Activated T-helper 2 cell treated with anti-CD3 and anti-CD28 coated beads, Interferon-gamma antibody, Interleukin-2, Interleukin-4, amounts not matched to agents 10 μg/mL and 5 μg/mL and 100 μg/mL, durations not matched to agents 14 hours and 24 hours and 36 hours (primary cell): ENCODE data around the gene CLCN7. TPM values are rescaled to one million over a fixed set of nuclear protein-coding genes. Genes with fewer than 3 reads are reported as not detected.

ENCODE experiments used
- DNase-seq: peaks from one replicate; pipeline ENCODE4 v3.0.0; 2021; ENCODE audit warnings: low spot score
- H3K27ac Mint-ChIP-seq: one replicate; pipeline ENCODE4 v1.8.0; 2021; ENCODE audit warnings: mixed read lengths
- H3K27me3 Mint-ChIP-seq: one replicate; pipeline ENCODE4 v1.8.0; 2021; ENCODE audit warnings: low read depth, mixed read lengths
- H3K36me3 Mint-ChIP-seq: one replicate; pipeline ENCODE4 v1.8.0; 2021; ENCODE audit warnings: low read depth, mixed read lengths
- H3K4me1 Mint-ChIP-seq: one replicate; pipeline ENCODE4 v1.8.0; 2021; ENCODE audit warnings: low read depth, mixed read lengths
- H3K4me3 Mint-ChIP-seq: one replicate; pipeline ENCODE4 v1.8.0; 2021; ENCODE audit warnings: low read depth, mild to moderate bottlenecking, moderate library complexity, mixed read lengths
- H3K9me3 Mint-ChIP-seq: one replicate; pipeline ENCODE4 v1.8.0; 2021; ENCODE audit warnings: mixed read lengths
- intact Hi-C: fragments of 100-400 bp; cut with micrococcal nuclease; formaldehyde crosslinking; loops from one replicate; pipeline ENCODE4 v1.15.1; 2023
- total RNA-seq: library from RNA; stranded (reverse); gene quantifications from 2 replicates; pipeline ENCODE4 v1.2.3, GENCODE V29; 2022

Gene CLCN7
- total RNA-seq, 1 donor from 2014 or later = 54.3 TPM

GRCh38 chr16:1438229-1439057, 36.4 kb downstream of the CLCN7 start:
- H3K36me3 Mint-ChIP-seq = no peaks in the 10 kb centered on the region
- intact Hi-C loops = no loop called here
- no peaks in the 10 kb centered on the region for H3K27me3 Mint-ChIP-seq
- no peak for DNase-seq
- H3K4me1 Mint-ChIP-seq = no peaks in the 10 kb centered on the region
- no peak overlapping the region for H3K4me3 Mint-ChIP-seq
- no peak overlapping the region for H3K27ac Mint-ChIP-seq
- H3K9me3 Mint-ChIP-seq = no peaks in the 10 kb centered on the region

DNA sequence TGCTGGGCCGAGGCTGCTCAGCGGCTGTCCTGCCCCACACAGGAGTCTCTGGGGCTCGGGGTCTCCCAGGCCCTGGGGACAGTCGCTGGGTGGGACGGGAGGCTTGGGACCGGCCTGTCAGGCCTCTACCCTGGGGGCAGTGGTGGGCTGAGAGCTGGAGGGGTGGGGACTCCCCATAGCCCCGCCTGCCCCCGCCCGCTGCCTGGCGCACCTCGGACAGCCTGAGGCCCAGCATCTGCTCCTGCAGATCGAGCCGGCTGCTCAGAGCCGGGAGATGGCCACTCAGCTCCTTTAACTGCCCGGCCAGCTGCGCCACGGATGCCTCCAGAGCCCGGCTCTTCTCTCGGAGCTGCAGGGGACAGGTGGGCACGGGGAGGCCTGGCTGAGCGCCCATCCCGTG, 37.2 kb downstream of the CLCN7 start:
- Mint-ChIP-seq H3K36me3 (no peaks in the 10 kb centered on the region), H3K27ac (no peak overlapping the region), H3K9me3 (no peaks in the 10 kb centered on the region), H3K4me3 (no peak overlapping the region), H3K4me1 (no peaks in the 10 kb centered on the region), H3K27me3 (no peaks in the 10 kb centered on the region)
- no peak for DNase-seq
- intact Hi-C loops = no loop called here

DNA sequence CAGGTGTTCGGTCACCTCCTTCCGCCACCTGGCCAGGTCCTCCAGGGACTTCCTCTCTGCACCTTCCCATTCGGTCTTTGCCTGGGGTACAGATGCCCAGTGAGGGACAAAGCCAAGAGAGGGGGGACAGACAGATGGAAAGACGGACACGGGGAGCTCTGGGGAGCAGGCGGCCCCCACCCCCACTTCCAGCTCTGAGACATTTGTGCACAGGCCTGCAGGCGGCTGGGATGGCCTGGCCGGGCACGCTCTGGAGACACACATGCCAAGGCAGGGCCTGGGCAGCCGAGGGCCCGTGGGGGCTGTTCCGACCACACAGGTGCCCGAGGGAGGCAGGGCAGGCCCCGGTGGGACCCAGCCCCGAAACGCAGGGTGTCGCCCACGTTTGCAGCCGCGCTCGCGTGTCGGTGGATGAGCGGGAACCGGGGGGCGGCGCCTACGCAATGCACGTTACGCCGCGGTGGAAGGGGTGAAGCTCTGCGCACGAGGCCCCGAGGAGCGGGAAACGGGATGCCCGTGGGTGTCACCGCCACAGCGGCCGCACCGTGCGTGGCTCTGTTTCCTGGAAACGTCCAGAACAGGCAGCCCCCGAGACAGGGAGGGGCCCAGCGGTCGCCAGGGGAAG, 38.0 kb downstream of the CLCN7 start:
- Mint-ChIP-seq H3K36me3 (no peaks in the 10 kb centered on the region), H3K27ac (no peak overlapping the region), H3K4me1 (no peaks in the 10 kb centered on the region), H3K9me3 (no peaks in the 10 kb centered on the region), H3K27me3 (no peaks in the 10 kb centered on the region), H3K4me3 (no peak overlapping the region)
- intact Hi-C loops = no loop called here
- DNase-seq = no peak

GRCh38 chr16:1435921-1436697, 38.7 kb downstream of the CLCN7 start:
- no peak for DNase-seq
- no peaks in the 10 kb centered on the region for H3K9me3 Mint-ChIP-seq
- no peaks in the 10 kb centered on the region for H3K4me1 Mint-ChIP-seq
- H3K27ac Mint-ChIP-seq = no peak overlapping the region
- no peak overlapping the region for H3K4me3 Mint-ChIP-seq
- intact Hi-C loops = no loop called here
- H3K27me3 Mint-ChIP-seq = no peaks in the 10 kb centered on the region
- no peaks in the 10 kb centered on the region for H3K36me3 Mint-ChIP-seq

GRCh38 chr16:1434644-1435592, 39.9 kb downstream of the CLCN7 start:
- no peaks in the 10 kb centered on the region for H3K4me1 Mint-ChIP-seq
- no peak for DNase-seq
- no peaks in the 10 kb centered on the region for H3K36me3 Mint-ChIP-seq
- no peaks in the 10 kb centered on the region for H3K9me3 Mint-ChIP-seq
- intact Hi-C loops = no loop called here
- H3K27me3 Mint-ChIP-seq = no peaks in the 10 kb centered on the region
- H3K27ac Mint-ChIP-seq = no peak overlapping the region
- H3K4me3 Mint-ChIP-seq = no peak overlapping the region

- intact Hi-C loops = no loop called here
- no peaks in the 10 kb centered on the region for H3K4me1 Mint-ChIP-seq
Measured at GRCh38 chr16:1433756-1434155, 41.1 kb downstream of the CLCN7 start.

GRCh38 chr16:1433263-1433560, 41.6 kb downstream of the CLCN7 start:
- H3K36me3 Mint-ChIP-seq = no peaks in the 10 kb centered on the region
- H3K9me3 Mint-ChIP-seq = no peaks in the 10 kb centered on the region
- H3K27ac Mint-ChIP-seq = no peak overlapping the region
- no peak for DNase-seq
- intact Hi-C loops = no loop called here
- H3K4me1 Mint-ChIP-seq = no peaks in the 10 kb centered on the region
- no peak overlapping the region for H3K4me3 Mint-ChIP-seq
- no peaks in the 10 kb centered on the region for H3K27me3 Mint-ChIP-seq

More at GRCh38 chr16:1433756-1434155, 41.1 kb downstream of the CLCN7 start:
- H3K27me3 Mint-ChIP-seq = no peaks in the 10 kb centered on the region
- no peaks in the 10 kb centered on the region for H3K9me3 Mint-ChIP-seq
- H3K4me3 Mint-ChIP-seq = no peak overlapping the region
- DNase-seq = no peak
- no peaks in the 10 kb centered on the region for H3K36me3 Mint-ChIP-seq
- no peak overlapping the region for H3K27ac Mint-ChIP-seq

GRCh38 chr16:1432388-1433262, 42.2 kb downstream of the CLCN7 start:
- intact Hi-C loops = no loop called here
- Mint-ChIP-seq H3K27ac (no peak overlapping the region), H3K9me3 (no peaks in the 10 kb centered on the region), H3K4me1 (no peaks in the 10 kb centered on the region), H3K27me3 (no peaks in the 10 kb centered on the region), H3K4me3 (no peak overlapping the region), H3K36me3 (no peaks in the 10 kb centered on the region)
- DNase-seq = no peak

GRCh38 chr16:1431497-1432270, 43.1 kb downstream of the CLCN7 start:
- no peak overlapping the region for H3K4me3 Mint-ChIP-seq
- no peaks in the 10 kb centered on the region for H3K27me3 Mint-ChIP-seq
- H3K36me3 Mint-ChIP-seq = no peaks in the 10 kb centered on the region
- H3K4me1 Mint-ChIP-seq = no peaks in the 10 kb centered on the region
- no peak for DNase-seq
- intact Hi-C loops = no loop called here
- no peaks in the 10 kb centered on the region for H3K9me3 Mint-ChIP-seq
- no peak overlapping the region for H3K27ac Mint-ChIP-seq

GRCh38 chr16:1430759-1431496, 43.9 kb downstream of the CLCN7 start, which contains the start of gene PERCC1:
Gene PERCC1, plus strand, starts transcription at chr16:1431078. Its CDS starts 1,516 bp downstream, at chr16:1432594.
- intact Hi-C loops = no loop called here
- Mint-ChIP-seq H3K4me1 (no peaks in the 10 kb centered on the region), H3K36me3 (no peaks in the 10 kb centered on the region), H3K9me3 (no peaks in the 10 kb centered on the region), H3K4me3 (no peak within 1 kb of the TSS), H3K27ac (no peak within 1 kb of the TSS), H3K27me3 (no peaks in the 10 kb centered on the region)
- DNase-seq = no peak
